Stimulated activated CD8-positive, alpha-beta memory T cell treated with anti-CD3 and anti-CD28 coated beads, Interleukin-4, amount 100 ng/mL, for 4 hours (primary cell): ENCODE results near the gene PNPLA1.

ENCODE experiments used
- DNase-seq, 2 donors: peaks; one replicate each; pipeline ENCODE4 v3.0.0-alpha.2; 2020; ENCODE audit warnings: low read depth in 2 of 2, low spot score in 1 of 2

PNPLA1 gene

DNA sequence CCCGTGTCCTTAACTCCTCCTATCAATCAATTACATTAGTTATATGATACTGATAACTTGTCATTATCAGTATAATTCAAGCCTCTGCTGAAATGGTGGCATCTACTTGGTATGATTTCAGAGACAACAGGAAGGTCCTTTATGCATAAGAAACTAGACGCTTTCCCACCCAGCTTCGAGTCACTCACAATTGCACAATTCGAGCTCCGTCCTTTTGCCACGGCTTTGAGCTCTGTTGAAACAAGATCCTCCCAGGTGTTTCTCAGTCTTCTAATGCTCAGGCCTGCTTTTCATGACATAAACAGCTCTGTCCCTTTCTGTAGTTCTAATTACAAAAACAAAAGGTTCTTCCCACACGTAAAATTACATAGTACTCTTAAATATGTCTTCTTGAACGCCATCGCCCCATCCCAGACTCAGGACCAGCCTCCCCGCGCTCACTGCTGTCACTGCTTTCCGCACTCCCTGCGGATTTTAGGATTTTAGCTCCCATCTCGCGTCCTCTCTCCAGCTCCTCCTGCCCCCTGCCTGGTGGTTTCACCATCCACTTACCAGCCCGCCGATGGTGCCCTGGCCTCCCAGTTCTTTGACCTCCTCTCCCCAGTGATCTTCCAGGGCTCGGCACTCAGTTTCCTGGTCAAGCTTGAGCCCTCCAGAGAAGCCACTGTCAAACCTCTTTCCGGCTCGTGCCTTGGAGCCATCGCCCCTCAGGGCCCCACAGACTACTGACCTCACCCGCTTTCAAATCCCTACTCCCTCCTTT lies 23.2 kb upstream of the PNPLA1 start:
- no peak for DNase-seq

GRCh38 chr6:36247693-36248092 lies 22.2 kb upstream of the PNPLA1 start:
- no peak for DNase-seq

DNA sequence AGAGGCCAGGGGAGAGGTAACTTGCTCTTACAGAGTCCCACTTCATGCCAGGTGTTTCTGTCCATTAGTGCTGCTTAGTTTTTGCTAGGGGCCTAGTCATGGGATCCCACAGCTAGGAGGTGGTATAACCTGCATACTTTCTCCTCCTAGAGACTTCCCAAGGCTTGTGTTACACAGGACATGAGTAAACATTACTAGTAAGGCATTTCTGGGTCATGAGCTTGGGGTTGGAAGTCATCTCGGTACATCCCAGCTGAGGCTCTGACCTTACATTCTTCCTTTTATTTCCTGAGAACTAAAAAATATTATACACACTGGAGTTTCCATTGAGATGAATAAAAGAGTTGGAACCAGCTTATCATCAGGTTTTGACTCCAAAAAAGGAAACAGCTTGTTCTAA lies 20.9 kb upstream of the PNPLA1 start:
- no peak for DNase-seq

GRCh38 chr6:36249536-36249935 lies 20.3 kb upstream of the PNPLA1 start:
- DNase-seq, result no peak

GRCh38 chr6:36252005-36252404 lies 17.9 kb upstream of the PNPLA1 start:
- DNase-seq, result no peak

DNA sequence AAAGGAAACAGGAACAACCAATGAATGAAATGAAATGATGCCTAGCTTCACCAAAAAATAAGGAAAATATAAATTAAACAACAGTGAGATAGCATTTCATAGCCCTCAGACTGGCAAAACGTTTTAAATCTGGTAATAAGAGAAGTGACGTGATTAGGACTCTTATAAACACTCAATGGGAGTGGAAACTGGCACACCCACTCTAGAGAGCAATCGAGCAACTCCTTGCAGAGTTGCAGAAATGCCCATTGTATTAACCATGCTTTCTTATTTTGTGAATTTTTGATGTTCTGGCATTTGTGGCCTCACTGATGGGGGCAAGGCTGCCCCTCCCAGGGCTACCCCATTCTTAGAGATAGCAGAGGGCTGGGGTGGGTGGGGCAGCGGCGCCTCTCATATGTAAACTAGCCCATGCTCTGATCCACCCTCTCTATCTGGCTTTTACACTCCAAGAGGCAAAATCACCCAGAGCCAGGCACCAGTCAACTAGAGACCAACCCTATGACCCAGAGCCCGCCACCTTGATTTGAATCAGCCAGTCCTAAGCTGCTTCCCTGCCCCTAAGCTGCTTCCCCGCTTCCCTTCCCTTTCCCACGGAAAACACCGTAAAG lies 6.4 kb upstream of the PNPLA1 start:
- DNase-seq, result no peak

GRCh38 chr6:36265744-36266143 lies 4.1 kb upstream of the PNPLA1 start:
- DNase-seq, result no peak

DNA sequence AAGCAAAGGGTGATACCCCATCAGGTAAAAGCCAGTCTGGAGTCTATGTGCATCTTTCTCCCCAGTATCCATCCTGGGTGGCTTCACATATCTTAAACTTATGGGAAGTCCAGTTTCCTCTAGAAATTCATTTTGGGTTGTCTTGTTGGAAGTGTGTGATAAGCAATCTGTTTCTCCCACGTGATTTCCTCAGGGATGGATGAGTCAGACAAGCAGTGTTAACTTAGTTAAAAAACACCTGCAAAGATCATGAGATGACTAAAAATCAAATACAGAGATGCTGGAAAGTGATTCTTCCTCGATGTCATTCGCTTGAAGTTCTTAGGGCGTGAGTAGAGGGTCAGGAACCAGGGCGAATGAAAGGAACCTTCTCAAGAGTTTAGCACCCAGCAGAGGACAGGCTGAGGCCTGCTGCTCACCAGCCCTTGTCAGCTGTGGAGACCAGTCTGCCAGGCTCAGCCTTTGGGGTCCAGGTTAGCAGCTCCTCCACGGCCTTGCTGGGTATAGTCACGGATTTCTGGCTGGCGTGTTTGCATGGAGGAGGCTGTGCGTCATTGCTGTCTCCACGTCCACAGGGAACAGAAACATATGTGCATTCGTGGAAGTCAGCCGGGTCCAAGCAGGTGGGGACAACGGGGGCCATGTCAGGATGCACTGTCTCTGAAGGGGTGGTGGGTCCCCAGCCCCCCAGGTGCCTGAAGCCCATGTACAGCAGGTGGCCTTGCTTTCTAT lies 2.8 kb upstream of the PNPLA1 start:
- DNase-seq, result no peak

DNA sequence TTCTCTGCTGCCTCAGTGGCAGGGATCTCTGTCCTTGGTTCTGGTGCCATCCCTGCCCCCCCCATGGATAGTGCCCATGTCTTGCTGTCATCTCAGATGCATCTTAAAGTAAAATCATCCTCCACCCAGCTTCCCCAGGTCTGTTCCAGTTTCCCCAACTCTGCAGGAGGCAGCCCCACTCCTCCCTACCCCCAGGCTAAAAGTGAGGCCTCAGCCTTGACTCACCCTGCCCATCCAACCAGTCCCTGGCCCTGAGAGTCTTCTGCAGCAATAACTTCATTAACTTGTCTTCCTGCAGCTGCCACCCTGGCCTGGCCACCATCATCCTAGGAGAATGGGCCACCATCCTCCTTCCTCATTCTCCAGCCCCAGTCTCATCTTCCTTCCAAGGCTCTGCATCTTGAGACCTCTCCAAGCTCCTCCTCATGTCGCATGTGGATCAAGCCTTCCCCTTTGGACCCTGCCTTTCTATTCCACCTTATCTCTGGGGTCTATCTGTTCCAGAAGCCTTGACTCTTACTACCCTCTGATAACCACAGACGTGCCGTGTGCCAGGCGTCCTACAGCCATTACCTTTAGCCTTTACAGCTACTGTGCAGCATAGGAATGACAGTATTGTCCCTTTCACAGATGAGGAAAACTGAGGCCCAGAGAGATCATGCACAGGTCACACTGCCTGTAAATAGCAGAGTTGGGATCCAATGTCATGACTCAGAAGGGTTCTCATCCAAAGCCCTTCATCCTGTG lies 2.0 kb upstream of the PNPLA1 start:
- no peak for DNase-seq

- no peak for DNase-seq
Measured at GRCh38 chr6:36268478-36269275, 1.2 kb upstream of the PNPLA1 start.

GRCh38 chr6:36272234-36272633 lies 2.4 kb downstream of the PNPLA1 start:
- DNase-seq, result no peak

DNA sequence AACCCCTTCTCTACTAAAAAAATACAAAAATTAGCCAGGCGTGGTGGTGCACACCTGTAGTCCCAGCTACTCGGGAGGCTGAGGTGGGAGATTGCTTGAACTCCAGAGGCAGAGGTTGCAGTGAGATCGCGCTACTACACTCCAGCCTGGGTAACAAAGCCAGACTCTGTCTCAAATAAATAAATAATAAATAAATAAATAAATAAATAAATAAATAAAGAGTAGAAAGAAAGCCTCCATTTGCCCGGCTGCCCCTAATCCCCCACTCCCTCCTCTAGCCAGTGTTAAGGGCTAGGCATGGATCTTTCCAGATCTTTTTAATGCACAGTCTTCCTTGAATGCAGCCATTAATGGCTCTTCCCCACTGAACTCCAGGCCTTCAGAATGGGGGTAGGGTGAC lies 3.2 kb downstream of the PNPLA1 start:
- DNase-seq, result no peak

GRCh38 chr6:36273802-36274514 lies 4.1 kb downstream of the PNPLA1 start:
- DNase-seq, result no peak

DNA sequence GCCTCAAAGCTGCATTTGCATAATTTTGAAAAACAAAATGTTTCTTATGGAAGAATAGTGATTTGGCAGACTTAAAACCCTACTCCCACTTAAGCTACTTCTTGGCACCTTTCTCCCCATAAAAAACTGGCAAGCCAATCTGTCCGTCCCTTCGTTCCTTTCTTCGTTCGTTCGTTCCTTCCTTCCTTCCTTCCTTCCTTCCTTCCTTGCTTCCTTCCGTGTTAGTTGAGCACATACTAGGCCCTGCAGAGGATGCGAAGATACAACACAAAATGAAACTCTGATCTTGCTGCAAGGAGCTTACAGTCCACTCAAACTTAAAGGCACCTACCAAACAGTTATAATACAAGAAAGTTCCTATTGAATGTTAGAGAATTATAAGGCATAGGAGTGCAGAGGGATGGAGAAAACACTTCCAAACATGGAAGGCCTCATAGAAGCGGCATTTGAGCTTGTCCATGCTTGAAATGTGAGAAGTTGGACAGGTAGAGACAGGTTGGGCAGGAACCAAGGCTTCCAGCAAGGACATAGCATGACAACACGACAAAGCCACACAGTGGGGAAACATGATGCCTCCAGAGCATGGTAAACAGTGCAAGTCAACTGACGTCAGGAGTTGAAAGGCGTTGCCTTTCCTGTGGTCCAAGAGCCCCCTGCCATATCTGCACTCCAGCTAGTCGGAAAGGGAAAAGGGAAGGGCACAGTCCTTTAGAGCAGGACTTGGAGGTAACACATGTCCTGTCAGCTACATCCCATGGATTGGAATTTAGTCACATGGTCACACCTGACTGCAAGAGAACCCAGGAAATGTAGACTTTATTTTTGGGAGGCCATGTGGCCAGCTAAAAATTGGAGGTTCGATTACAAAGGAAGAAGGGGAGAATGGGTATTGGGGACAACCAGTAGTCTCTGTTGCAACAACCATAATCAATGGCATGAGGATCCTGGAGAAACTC lies 7.0 kb downstream of the PNPLA1 start:
- no peak for DNase-seq

- no peak for DNase-seq
Measured at GRCh38 chr6:36277946-36278470, 8.1 kb downstream of the PNPLA1 start.

DNA sequence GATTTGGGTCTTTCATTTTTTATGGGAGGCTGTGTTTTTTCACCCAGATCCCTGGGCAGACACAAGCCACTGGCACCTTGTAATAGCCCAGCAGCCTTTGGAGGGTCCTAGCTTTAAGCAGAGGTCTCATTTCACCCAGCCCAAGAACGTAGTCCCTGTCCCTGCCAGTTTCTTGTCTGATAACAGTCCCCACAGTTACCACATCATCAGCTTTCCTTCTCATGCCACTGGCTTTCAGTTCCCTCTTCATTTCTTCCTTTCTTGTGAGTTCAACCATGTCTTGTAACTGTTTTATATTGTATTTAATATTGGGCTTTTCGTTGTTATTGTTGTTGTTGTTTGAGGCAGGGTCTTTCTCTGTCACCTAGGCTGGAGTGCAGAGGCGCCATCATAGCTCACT lies 10.6 kb downstream of the PNPLA1 start:
- no peak for DNase-seq

GRCh38 chr6:36280983-36281382 lies 11.1 kb downstream of the PNPLA1 start:
- no peak for DNase-seq

DNA sequence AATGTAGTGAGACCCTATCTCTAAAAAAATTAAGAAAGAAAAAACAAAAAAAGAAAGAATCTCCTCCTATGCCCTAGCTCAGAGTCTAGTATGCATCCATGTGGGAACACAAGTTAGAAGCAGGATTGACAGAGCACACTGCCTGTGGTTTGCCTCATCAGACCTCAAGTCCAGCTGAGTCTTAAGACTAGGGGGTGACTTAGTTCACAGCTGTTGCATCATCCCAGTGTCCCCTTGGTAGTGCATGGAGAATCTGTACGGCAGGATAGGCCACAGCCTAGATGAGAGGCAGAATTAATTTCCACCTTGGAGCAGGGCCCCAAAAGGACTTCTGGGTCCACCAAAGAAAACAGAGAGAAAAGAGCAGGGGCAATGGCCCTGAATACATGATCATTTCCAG lies 13.7 kb downstream of the PNPLA1 start:
- DNase-seq, result no peak

- DNase-seq, result no peak
Measured at GRCh38 chr6:36284359-36284758, 14.5 kb downstream of the PNPLA1 start.
